ENCODE measurements around the gene VEGFA.

The VEGFA gene

GRCh38 chr6:43827898-43828297 lies 57.9 kb downstream of the VEGFA start:
- in situ Hi-C loops (cut with HindIII; ENCODE audit: low pct_ligation_motif_present, low pct_unique_long_range_greater_than_20kb, low sequenced_read_pairs): no loop called here
- DNase-seq: no peak

DNA sequence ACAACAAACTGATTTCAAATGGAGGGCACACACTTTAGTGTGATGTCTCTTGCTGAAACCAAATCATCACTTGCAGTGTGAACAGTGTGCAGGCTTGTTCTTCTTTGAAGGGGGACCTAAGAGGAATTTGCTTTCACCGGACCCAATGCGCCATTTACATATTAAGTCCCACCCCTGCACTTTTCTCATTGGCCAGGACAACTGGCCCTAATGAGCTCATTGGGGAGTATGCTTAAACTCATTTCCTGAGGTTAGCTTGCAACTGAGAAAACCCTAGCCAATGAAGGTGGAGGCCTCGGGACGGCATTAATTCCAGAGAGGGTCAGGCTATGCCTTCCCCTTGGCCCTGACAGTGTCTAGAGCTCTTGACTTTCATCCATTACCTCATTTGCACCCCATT lies 58.7 kb downstream of the VEGFA start:
- in situ Hi-C loops (cut with HindIII; ENCODE audit: low pct_ligation_motif_present, low pct_unique_long_range_greater_than_20kb, low sequenced_read_pairs): no loop called here
- DNase-seq: no peak

GRCh38 chr6:43829470-43829869 lies 59.5 kb downstream of the VEGFA start:
- no peak for DNase-seq
- in situ Hi-C loops (cut with HindIII; ENCODE audit: low pct_ligation_motif_present, low pct_unique_long_range_greater_than_20kb, low sequenced_read_pairs): no loop called here

DNA sequence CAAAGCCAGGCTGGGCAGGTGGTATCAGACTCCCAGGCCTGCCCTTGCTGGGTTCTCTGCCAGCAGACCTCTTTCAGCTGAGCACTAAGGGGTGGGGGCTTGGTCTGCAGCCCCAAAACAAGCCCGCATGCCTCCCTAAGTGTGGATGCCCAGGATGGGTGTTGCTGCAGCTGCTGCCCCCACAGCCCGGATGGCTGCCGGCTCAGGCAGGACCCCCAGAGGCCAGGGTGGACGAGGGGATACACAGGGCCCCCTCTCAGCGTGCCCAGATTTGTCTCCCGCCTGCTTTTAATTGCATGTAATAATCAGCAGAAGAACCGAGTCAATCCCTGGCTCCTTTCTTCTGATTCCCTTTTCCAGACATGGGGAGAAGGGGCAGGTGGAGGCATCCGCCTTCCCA lies 60.8 kb downstream of the VEGFA start:
- in situ Hi-C loops (cut with HindIII; ENCODE audit: low pct_ligation_motif_present, low pct_unique_long_range_greater_than_20kb, low sequenced_read_pairs): no loop called here
- no peak for DNase-seq

DNA sequence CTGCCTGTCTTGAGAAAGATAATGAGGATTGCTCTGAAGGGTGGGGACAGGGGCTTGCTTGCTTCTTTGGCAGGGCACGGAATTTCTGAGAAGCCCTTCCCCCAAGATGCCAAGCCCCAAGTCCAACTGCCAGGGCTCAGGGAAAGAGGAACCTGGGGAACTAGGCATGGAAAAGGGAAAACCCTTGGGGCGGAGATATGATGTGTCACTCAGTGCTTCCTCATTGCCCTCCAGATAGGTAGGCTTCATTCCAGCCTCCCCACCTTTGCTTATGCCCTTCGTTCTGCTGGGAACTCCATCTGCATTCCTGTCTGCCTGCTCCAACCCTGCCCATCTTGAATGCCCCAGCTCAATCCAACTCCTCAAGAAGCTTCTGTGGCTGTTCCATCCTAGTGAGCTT lies 61.2 kb downstream of the VEGFA start:
- in situ Hi-C loops (cut with HindIII; ENCODE audit: low pct_ligation_motif_present, low pct_unique_long_range_greater_than_20kb, low sequenced_read_pairs): no loop called here

GRCh38 chr6:43833223-43833995 lies 63.4 kb downstream of the VEGFA start:
- in situ Hi-C loops (cut with HindIII; ENCODE audit: low pct_ligation_motif_present, low pct_unique_long_range_greater_than_20kb, low sequenced_read_pairs): no loop called here
- DNase-seq: no peak

More for the DNA sequence above, 61.2 kb downstream of the VEGFA start:
- DNase-seq: no peak

DNA sequence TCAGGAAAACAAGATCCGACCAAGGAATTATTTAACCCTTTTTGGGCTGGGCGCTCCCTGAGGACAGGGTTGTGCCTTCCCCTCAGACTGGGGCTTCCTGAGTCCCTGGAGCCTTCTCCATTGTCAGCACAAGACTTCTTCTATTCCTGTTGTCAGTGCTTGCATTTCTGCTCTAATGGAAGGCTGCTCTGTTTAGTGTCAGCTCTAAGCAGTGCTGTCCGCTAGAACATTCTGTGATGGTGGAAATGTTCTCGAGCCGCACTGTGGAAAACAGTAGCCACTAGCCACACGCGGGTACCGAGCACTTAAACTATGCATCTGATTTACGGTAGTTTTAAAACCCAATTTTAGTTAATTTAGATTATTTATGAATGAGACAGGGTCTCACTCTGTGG lies 64.0 kb downstream of the VEGFA start:
- no peak for DNase-seq
- in situ Hi-C loops (cut with HindIII; ENCODE audit: low pct_ligation_motif_present, low pct_unique_long_range_greater_than_20kb, low sequenced_read_pairs): no loop called here

GRCh38 chr6:43834528-43835155 lies 64.6 kb downstream of the VEGFA start:
- DNase-seq: no peak
- in situ Hi-C loops (cut with HindIII; ENCODE audit: low pct_ligation_motif_present, low pct_unique_long_range_greater_than_20kb, low sequenced_read_pairs): no loop called here

DNA sequence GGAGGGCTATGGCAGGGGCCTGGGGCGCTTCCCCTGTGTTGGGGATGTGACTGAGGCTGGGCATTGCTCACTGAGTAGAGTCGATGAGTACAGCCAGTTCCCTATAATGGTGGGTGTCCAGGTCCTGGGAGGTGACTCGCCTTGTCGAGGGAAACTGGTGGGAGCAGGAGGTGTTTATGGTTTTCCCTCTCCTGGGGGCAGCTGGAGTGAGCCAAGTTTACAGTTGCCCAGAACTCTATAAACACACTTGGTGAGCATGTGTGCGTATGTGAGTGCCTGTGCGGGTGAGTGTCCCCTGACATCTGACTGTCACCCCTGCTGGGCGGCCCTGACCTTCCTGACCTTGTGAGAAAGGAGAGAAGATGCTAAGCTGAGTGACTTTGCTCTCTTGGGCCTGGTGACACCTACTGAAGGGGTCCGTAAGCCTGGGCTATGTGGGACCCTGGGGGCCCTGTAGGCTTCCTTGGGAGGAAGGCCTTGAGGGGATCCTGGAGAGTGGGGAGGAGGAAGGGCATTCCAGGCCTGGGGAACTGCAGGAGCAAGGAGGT lies 65.9 kb downstream of the VEGFA start:
- DNase-seq: no peak
- in situ Hi-C loops (cut with HindIII; ENCODE audit: low pct_ligation_motif_present, low pct_unique_long_range_greater_than_20kb, low sequenced_read_pairs): no loop called here
